LNCaP clone FGC (cell line): ENCODE results near the gene LRRIQ3.

ENCODE experiments used
- DNase-seq: peaks from one replicate; pipeline ENCODE4 v3.0.0-alpha.2; 2011; ENCODE audit warnings: low read depth
- H3K4me3 ChIP-seq: 2 replicates; pipeline ENCODE4 v1.5.1; 2011; ENCODE audit warnings: mild to moderate bottlenecking, low read depth, low read length, control low read depth
- TF ChIP-seq, protein P1 (sequence below): IDR thresholded peaks from 2 replicates; pipeline ENCODE4 v1.5.1; 2012; ENCODE audit warnings: mild to moderate bottlenecking; ENCODE audit not compliant: control insufficient read depth, insufficient read depth; ENCODE audit errors: extremely low read depth

LRRIQ3 gene

DNA sequence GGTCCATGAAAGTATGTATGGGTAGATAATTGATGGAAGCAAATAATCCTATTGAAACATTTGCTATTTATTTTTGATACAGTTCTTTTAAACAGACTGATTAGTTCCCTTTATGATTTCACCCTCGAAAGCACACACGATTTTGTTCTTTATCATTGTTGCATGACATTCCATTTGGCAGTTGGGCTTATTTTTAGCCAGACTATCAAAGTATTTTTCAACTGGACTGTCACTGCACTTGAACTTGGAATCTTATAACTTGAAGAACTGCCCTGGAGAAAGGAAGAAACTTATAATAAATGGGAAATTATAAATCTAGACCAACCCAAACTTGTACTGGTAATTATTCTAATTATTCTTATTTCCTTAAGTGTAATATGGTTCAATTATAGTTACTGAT is 37.2 kb upstream of the LRRIQ3 start, which contains the start of gene TNNI3K:
TNNI3K (plus strand) TSS at position 235 of the 400 bp plus-strand sequence; CDS start at position 300, 65 bp downstream.
- DNase-seq, result no peak
- H3K4me3 ChIP-seq, result no peak within 1 kb of the TSS
- TF ChIP-seq, protein P1, sequence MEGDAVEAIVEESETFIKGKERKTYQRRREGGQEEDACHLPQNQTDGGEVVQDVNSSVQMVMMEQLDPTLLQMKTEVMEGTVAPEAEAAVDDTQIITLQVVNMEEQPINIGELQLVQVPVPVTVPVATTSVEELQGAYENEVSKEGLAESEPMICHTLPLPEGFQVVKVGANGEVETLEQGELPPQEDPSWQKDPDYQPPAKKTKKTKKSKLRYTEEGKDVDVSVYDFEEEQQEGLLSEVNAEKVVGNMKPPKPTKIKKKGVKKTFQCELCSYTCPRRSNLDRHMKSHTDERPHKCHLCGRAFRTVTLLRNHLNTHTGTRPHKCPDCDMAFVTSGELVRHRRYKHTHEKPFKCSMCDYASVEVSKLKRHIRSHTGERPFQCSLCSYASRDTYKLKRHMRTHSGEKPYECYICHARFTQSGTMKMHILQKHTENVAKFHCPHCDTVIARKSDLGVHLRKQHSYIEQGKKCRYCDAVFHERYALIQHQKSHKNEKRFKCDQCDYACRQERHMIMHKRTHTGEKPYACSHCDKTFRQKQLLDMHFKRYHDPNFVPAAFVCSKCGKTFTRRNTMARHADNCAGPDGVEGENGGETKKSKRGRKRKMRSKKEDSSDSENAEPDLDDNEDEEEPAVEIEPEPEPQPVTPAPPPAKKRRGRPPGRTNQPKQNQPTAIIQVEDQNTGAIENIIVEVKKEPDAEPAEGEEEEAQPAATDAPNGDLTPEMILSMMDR, result no peak

DNA sequence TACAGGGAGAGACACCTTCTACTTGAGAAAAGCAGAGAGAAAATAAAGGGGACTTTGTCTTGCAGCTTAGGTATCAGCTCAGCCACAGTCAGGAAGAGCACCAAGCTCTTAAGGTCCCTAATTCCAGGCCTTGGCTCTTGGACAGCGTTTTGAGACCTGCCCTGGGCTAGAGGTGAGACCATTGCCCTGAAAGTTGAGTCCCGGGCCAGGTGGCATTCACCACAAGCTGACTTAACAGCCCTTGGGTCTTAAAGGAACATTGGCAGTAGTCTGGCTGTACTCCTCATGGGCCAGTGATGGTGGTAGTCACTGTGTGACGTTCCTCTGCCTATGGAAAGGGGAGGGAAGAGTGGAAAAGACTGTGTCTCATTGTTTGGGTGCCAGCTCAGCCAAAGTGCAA is 25.5 kb upstream of the LRRIQ3 start:
- DNase-seq, result no peak
- TF ChIP-seq, protein P1, result no peak
- no peak overlapping the region for H3K4me3 ChIP-seq

DNA sequence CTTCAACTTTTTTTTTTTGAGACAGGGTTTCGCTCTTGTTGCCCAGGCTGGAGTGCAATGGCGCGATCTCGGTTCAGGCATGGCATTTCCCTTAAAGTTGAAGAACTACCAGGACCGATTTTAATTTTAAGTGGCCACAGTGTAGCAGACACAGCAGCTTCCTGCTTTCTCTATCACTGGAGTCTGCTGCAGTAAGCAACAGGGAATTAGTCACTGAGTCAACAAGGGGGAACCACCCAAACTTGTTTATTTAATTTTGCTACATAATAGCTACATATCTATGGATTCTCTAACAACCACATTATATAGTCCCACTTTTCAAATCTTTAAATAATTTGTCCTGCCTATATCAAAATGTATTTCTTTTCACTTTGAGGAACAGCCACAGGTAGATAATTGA is 24.7 kb upstream of the LRRIQ3 start:
- peak; percentile 23 for DNase-seq
- TF ChIP-seq, protein P1, result no peak
- no peak overlapping the region for H3K4me3 ChIP-seq

DNA sequence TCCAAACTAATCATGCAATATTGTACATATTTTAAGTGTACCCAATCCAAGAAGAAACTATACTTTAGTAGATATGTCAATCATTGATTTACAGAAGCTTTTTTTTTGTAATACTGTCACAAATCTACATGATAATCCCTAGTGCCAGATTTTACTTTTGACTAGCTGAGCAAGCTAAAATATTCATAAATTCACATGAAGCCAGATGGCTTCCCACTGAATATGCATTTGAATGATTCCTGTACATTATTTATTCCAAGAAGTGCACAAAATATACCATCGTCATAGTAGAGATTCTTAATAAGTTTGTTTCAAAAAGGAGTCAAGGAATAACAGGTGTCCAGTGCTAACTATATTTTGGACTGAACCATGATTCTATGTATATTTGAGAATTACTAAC is 17.3 kb upstream of the LRRIQ3 start:
- no peak for DNase-seq
- TF ChIP-seq, protein P1, result no peak
- no peak overlapping the region for H3K4me3 ChIP-seq

GRCh38 chr1:74205266-74205665 is 7.3 kb upstream of the LRRIQ3 start:
- TF ChIP-seq, protein P1, result no peak
- H3K4me3 ChIP-seq, result no peak overlapping the region
- DNase-seq, result no peak

- TF ChIP-seq, protein P1, result no peak
- no peak overlapping the region; the same call in 1 of the 2 replicates for H3K4me3 ChIP-seq
- DNase-seq, result no peak
These were observed 1.5 kb upstream of the LRRIQ3 start for GRCh38 chr1:74199504-74199903.

- TF ChIP-seq, protein P1, result no peak
- H3K4me3 ChIP-seq, result peak overlapping the region; percentile 75
- no peak for DNase-seq
These were observed 721 bp downstream of the LRRIQ3 start for GRCh38 chr1:74197255-74197654.
